ENCODE measurements around the gene IL24. TPM values are rescaled to one million over a fixed set of nuclear protein-coding genes. Genes with fewer than 3 reads are reported as not detected.
"Not testable (repeated sequence)": the region's sequence is repeated elsewhere in the genome, so short reads cannot be mapped to it uniquely, and the experiment has no call there.

IL24 gene, protein sequence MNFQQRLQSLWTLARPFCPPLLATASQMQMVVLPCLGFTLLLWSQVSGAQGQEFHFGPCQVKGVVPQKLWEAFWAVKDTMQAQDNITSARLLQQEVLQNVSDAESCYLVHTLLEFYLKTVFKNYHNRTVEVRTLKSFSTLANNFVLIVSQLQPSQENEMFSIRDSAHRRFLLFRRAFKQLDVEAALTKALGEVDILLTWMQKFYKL
- total RNA-seq, result not detected
- long read RNA-seq, result 0 reads

DNA sequence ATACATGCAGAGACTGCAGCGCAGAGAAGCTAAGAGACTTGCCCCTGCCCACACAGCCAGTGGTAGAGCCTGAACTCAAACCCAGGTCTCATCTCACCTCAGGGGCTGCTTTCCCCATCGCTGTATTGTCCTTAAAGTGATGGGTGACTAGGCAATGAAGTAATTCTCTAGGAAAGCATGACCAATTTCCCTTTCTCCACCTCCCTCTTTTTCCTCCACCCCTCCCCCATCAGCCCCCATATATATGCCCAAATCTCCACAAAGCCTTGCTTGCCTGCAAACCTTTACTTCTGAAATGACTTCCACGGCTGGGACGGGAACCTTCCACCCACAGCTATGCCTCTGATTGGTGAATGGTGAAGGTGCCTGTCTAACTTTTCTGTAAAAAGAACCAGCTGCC, at the start of gene IL24:
Gene IL24 (plus strand): TSS at position 269 of the 400 bp plus-strand sequence. CDS start 390 bp downstream, outside the sequence.
- ATAC-seq (no peak), DNase-seq (no peak)
- intact Hi-C loops (cut with DNase I, micrococcal nuclease), result no loop called here

DNA sequence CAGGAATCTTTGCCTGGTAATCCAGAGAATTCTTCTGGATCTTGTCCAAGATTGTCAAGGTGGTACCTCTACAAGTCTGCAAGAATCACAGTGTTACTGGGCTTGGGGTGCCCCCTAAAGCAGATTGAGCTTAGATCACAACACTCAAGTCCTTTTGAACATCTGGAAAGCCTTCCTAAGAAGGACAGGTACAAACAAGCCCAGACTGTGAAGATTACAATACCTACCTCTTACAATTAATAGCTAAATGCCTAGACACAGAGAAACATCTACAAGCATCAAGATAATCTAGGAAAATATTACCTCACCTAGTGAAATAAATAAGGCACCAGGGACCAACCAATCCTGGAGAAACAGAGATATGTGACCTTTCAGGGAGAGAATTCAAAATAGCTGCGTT, 49.3 kb upstream of the IL24 start:
- ATAC-seq (no peak), DNase-seq (no peak)
- intact Hi-C loops (cut with DNase I, micrococcal nuclease), result no loop called here

GRCh38 chr1:206850401-206850800, 46.8 kb upstream of the IL24 start:
- ATAC-seq (no peak), DNase-seq (no peak)
- intact Hi-C loops (cut with DNase I, micrococcal nuclease), result no loop called here

- ATAC-seq, result no peak
- no peak for DNase-seq
- intact Hi-C loops (cut with DNase I, micrococcal nuclease), result no loop called here
Observed at GRCh38 chr1:206851341-206852010, 45.8 kb upstream of the IL24 start.

- ATAC-seq; intact Hi-C loops (cut with DNase I, micrococcal nuclease); DNase-seq: not testable (repeated sequence)
Observed at GRCh38 chr1:206852662-206853061, 44.6 kb upstream of the IL24 start.

GRCh38 chr1:206853696-206854095, 43.5 kb upstream of the IL24 start:
- intact Hi-C loops (cut with DNase I, micrococcal nuclease); DNase-seq; ATAC-seq: not testable (repeated sequence)

DNA sequence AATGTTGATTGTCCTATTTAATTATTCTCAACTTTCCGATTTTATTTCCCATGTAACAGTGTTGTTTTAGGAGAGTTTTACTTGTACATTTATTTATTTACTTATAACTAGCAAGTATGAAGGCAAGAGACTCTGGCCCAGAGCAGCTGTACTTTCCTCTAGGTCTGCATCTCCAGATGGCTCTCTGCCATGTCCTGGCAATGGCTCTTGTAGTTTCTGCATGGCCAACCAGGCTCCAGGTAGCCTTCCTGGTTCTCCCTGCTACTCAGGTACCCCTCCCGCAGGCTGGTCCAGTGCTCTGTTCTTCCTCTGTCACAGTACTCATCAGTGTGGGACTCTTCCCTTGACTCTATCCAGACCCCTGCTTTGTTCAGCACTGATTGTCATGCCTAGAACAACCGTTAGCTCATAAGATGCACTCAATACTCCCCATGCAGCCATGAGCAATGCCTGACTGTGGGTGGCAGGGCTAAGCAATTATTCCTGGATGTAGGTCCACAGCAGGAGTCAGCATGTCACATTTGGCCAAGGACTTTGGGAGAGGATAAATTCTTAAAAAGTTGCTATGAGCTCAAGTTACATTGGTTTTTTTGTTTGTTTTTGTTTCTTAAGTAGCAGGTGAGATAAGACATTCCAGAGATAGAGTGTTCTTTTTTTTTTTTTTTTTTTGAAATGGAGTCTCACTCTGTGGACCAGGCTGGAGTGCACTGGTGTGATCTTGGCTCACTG, 42.7 kb upstream of the IL24 start:
- intact Hi-C loops (cut with DNase I, micrococcal nuclease), result no loop called here
- ATAC-seq (no peak), DNase-seq (no peak)

DNA sequence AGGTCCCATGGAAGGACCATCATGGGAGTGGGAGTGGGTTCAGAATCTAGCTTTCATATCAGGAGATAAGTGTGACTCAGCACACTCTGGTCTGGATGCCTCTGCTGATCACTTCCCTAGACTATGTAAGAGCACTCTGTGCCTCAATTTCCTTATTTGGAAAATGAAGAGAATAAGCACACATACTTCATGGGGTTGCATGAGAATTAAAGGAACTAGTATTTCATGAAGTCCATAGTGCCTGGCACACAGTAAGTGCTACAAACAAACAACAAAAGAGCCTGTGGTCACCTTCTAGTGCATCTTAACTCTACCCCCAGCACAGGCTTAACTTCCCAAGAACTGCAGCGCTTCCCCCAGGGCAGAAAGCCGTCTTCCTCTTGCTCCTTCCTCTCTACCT, 41.4 kb upstream of the IL24 start:
- DNase-seq (no peak), ATAC-seq (no peak)
- intact Hi-C loops (cut with DNase I, micrococcal nuclease), result no loop called here

DNA sequence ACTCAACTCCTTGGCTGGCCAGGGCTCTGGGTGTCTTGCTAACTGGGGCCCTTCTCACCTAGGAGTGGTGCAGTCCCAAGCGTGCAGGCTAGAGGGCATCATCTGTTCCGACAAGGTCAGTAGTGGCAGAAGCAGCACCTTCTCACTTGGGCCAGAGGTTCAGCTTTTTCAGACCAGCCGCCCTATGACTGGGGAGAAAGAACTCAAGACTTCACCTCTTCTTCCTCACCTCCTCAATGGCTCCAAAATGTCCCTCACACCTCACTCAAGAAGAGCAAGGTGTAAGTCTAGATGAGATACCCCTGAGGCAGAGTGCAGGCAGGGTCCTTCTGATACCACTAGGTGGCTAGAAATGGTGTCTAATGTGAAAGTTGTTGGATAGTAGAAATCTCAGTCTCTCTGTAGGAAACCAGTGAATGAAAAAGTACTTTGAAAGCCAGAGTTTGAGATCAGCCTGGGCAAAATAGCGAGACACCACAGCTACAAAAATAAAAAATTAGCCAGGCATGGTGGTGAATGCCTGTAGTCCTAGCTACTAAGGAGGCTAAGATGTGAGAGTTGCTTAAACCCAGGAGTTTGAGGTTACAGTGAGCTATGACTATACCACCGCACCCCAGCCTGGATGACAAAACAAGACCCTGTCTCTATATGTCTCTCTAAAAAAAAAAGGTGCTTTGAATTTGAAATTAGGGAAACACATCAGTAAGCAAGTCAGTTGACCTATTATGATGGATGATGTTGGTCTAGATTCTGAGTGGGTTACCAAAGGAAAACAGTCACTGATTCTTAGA, 40.4 kb upstream of the IL24 start:
- ATAC-seq, result no peak
- no peak for DNase-seq
- intact Hi-C loops (cut with DNase I, micrococcal nuclease), result no loop called here

DNA sequence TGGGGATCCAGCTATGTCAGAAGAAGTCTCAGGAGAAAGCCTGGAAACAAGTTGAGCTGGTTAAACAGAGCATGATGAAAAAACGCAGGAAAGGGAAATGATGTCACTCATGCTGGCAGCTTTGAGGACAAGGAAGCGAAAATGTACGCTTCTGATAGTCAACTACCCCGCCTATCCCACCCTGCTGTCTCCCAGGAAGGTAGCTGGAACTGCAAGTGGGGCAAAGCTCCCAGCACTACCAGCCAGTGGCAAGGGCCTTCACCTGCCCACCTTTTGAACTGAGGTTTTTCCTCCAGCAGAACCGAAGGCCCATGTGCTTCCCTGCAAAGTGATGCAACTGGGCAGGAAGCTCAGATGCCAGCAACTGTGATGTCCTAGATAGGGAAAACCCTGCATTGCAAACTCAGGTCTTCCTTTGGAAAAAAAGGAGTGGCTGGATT, 38.1 kb upstream of the IL24 start:
- DNase-seq (no peak), ATAC-seq (no peak)
- intact Hi-C loops (cut with DNase I, micrococcal nuclease), result no loop called here

- intact Hi-C loops (cut with DNase I, micrococcal nuclease), result no loop called here
- DNase-seq (no peak), ATAC-seq (no peak)
Observed at GRCh38 chr1:206860165-206860564, 37.1 kb upstream of the IL24 start.

DNA sequence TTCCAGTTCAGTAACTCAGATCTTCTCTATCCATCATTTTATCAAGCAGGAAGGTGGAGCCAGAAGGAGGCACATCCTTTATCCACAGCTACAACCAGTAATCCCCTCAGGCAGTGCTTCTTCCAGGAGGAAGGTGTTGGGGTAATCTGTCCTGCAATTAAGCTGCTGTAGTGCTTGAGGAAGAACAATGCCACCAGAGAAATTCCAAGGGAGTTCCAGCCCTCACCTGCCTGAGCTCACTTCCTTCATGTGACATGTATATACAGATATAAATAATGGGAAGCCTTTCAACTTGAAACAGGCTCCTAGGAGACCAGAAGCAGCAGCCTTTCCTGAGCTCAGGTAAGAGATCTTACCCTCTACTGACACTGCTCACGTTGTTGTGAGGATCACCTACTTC, 34.0 kb upstream of the IL24 start:
- no peak for ATAC-seq
- intact Hi-C loops (cut with DNase I, micrococcal nuclease), result no loop called here

GRCh38 chr1:206864939-206865671, 32.1 kb upstream of the IL24 start, which contains the start of gene IL20:
TSS of gene IL20 (plus strand) at chr1:206865623. CDS start at chr1:206865853, 230 bp downstream.
- peak; percentile 77 for ATAC-seq
- intact Hi-C loops (cut with DNase I, micrococcal nuclease), result no loop called here
- DNase-seq, result peak; percentile 67 to 84

More for the DNA sequence above, 34.0 kb upstream of the IL24 start:
- DNase-seq, result no peak

- ATAC-seq (no peak), DNase-seq (no peak)
- intact Hi-C loops (cut with DNase I, micrococcal nuclease), result no loop called here
Observed at GRCh38 chr1:206866062-206866461, 31.2 kb upstream of the IL24 start.

GRCh38 chr1:206867239-206867638, 30.0 kb upstream of the IL24 start:
- ATAC-seq (no peak), DNase-seq (no peak)
- intact Hi-C loops (cut with DNase I, micrococcal nuclease), result no loop called here

- DNase-seq (no peak), ATAC-seq (no peak)
- intact Hi-C loops (cut with DNase I, micrococcal nuclease), result loop anchor here in 1 of 2 donors (2.0 kb wide), 1 partner anchor 35 kb away; no protein-coding TSS in a partner anchor
Observed at GRCh38 chr1:206867716-206868115, 29.5 kb upstream of the IL24 start.

DNA sequence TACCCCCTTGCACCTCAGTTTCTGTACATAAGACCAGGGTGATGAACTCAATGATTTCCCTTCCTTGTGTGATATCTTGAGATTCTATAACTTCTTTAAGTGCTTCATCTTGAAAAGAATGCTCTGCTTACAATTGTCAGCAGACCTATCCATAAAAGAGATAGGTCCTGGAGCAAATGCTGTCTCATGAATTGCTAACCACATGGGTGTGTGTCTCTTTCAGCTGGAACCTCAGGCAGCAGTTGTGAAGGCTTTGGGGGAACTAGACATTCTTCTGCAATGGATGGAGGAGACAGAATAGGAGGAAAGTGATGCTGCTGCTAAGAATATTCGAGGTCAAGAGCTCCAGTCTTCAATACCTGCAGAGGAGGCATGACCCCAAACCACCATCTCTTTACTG, 29.0 kb upstream of the IL24 start:
- intact Hi-C loops (cut with DNase I, micrococcal nuclease), result loop anchor here in 1 of 2 donors (2.0 kb wide), 1 partner anchor 35 kb away; no protein-coding TSS in a partner anchor
- ATAC-seq, result no peak
- DNase-seq, result no peak

DNA sequence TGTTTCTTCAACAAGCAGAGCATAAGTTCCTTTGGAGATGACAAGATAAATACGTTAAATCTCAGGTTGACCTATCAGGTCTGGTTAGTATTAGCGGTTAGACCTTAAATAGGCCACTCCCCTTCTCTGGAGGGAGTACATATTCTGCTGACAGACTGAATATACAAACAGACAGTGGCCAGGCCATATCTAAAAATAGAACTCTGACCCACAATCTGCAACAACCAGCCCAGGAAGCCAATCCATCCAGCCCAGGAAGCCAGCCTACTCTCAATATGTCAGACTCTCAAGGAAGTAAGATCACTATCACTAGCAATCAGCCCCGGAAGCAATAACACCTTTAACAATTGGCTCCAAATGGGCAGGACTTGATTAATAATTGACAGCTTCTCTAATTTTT, 25.1 kb upstream of the IL24 start:
- ATAC-seq, result no peak
- no peak for DNase-seq
- intact Hi-C loops (cut with DNase I, micrococcal nuclease), result no loop called here
